ENCODE results near the gene STXBP2. TPM values are rescaled to one million over a fixed set of nuclear protein-coding genes. Genes with fewer than 3 reads are reported as not detected.
"Not testable (repeated sequence)": the region's sequence is repeated elsewhere in the genome, so short reads cannot be mapped to it uniquely, and the experiment has no call there.

STXBP2 gene
- polyA plus RNA-seq, 1 donor: 146 TPM

GRCh38 chr19:7643031-7643415, 6.1 kb downstream of the STXBP2 start:
- H3K4me3 ChIP-seq (ENCODE audit: low read length): no peak overlapping the region
- WGBS (ENCODE audit: insufficient coverage, low lambda C conversion rate): no CpG with 5 or more reads among the region's 8 CpGs
- H3K36me3 ChIP-seq (ENCODE audit: control insufficient read depth, insufficient read depth, low read length): peaks cover 32% of the 10 kb centered on the region
- no peak for DNase-seq
- no peaks in the 10 kb centered on the region for H3K9me3 ChIP-seq (ENCODE audit: control insufficient read depth, low read depth, low read length)
- H3K27ac ChIP-seq (ENCODE audit: low read length): no peak overlapping the region
- H3K27me3 ChIP-seq (ENCODE audit: control insufficient read depth, insufficient read depth, low read length): no peaks in the 10 kb centered on the region
- H3K4me1 ChIP-seq (ENCODE audit: control insufficient read depth, insufficient read depth, low read length): peaks cover 3% of the 10 kb centered on the region

- H3K27me3 ChIP-seq (ENCODE audit: control insufficient read depth, insufficient read depth, low read length); H3K4me3 ChIP-seq (ENCODE audit: low read length); H3K9me3 ChIP-seq (ENCODE audit: control insufficient read depth, low read depth, low read length); H3K27ac ChIP-seq (ENCODE audit: low read length); H3K4me1 ChIP-seq (ENCODE audit: control insufficient read depth, insufficient read depth, low read length): not testable (repeated sequence)
- DNase-seq: peak in 1 of 2 donors; percentile 35
- H3K36me3 ChIP-seq (ENCODE audit: control insufficient read depth, insufficient read depth, low read length): peaks cover 28% of the 10 kb centered on the region
- WGBS (ENCODE audit: insufficient coverage, low lambda C conversion rate): no CpG with 5 or more reads among the region's 10 CpGs
These were observed 7.0 kb downstream of the STXBP2 start for GRCh38 chr19:7643629-7644549.

GRCh38 chr19:7644550-7644877, 7.6 kb downstream of the STXBP2 start:
- H3K27ac ChIP-seq (ENCODE audit: low read length): no peak overlapping the region
- H3K36me3 ChIP-seq (ENCODE audit: control insufficient read depth, insufficient read depth, low read length): peaks cover 25% of the 10 kb centered on the region
- WGBS (ENCODE audit: insufficient coverage, low lambda C conversion rate): no CpG with 5 or more reads among the region's 20 CpGs
- no peaks in the 10 kb centered on the region for H3K9me3 ChIP-seq (ENCODE audit: control insufficient read depth, low read depth, low read length)
- no peak for DNase-seq
- H3K27me3 ChIP-seq (ENCODE audit: control insufficient read depth, insufficient read depth, low read length): no peaks in the 10 kb centered on the region
- H3K4me3 ChIP-seq (ENCODE audit: low read length): no peak overlapping the region
- no peaks in the 10 kb centered on the region for H3K4me1 ChIP-seq (ENCODE audit: control insufficient read depth, insufficient read depth, low read length)

GRCh38 chr19:7645163-7645562, 8.3 kb downstream of the STXBP2 start:
- no peaks in the 10 kb centered on the region for H3K9me3 ChIP-seq (ENCODE audit: control insufficient read depth, low read depth, low read length)
- DNase-seq: no peak
- no CpG with 5 or more reads among the region's 14 CpGs for WGBS (ENCODE audit: insufficient coverage, low lambda C conversion rate)
- no peaks in the 10 kb centered on the region for H3K4me1 ChIP-seq (ENCODE audit: control insufficient read depth, insufficient read depth, low read length)
- no peaks in the 10 kb centered on the region for H3K27me3 ChIP-seq (ENCODE audit: control insufficient read depth, insufficient read depth, low read length)
- no peak overlapping the region for H3K27ac ChIP-seq (ENCODE audit: low read length)
- H3K4me3 ChIP-seq (ENCODE audit: low read length): no peak overlapping the region
- H3K36me3 ChIP-seq (ENCODE audit: control insufficient read depth, insufficient read depth, low read length): peaks cover 23% of the 10 kb centered on the region

GRCh38 chr19:7645656-7646425, 8.9 kb downstream of the STXBP2 start:
- WGBS (ENCODE audit: insufficient coverage, low lambda C conversion rate): 76% methylated on average over 7 of the region's 20 CpGs

GRCh38 chr19:7646426-7646700, 9.5 kb downstream of the STXBP2 start:
- no peak overlapping the region for H3K27ac ChIP-seq (ENCODE audit: low read length)
- no peaks in the 10 kb centered on the region for H3K4me1 ChIP-seq (ENCODE audit: control insufficient read depth, insufficient read depth, low read length)
- WGBS (ENCODE audit: insufficient coverage, low lambda C conversion rate): no CpG with 5 or more reads among the region's 8 CpGs
- DNase-seq: no peak
- peaks cover 22% of the 10 kb centered on the region for H3K36me3 ChIP-seq (ENCODE audit: control insufficient read depth, insufficient read depth, low read length)
- no peak overlapping the region for H3K4me3 ChIP-seq (ENCODE audit: low read length)
- H3K9me3 ChIP-seq (ENCODE audit: control insufficient read depth, low read depth, low read length): no peaks in the 10 kb centered on the region
- peaks cover 5% of the 10 kb centered on the region for H3K27me3 ChIP-seq (ENCODE audit: control insufficient read depth, insufficient read depth, low read length)

More at GRCh38 chr19:7645656-7646425, 8.9 kb downstream of the STXBP2 start:
- no peak for DNase-seq
- Histone ChIP-seq H3K4me3 (ENCODE audit: low read length) (no peak overlapping the region), H3K36me3 (ENCODE audit: control insufficient read depth, insufficient read depth, low read length) (peaks cover 23% of the 10 kb centered on the region), H3K27ac (ENCODE audit: low read length) (no peak overlapping the region), H3K9me3 (ENCODE audit: control insufficient read depth, low read depth, low read length) (no peaks in the 10 kb centered on the region), H3K27me3 (ENCODE audit: control insufficient read depth, insufficient read depth, low read length) (no peaks in the 10 kb centered on the region), H3K4me1 (ENCODE audit: control insufficient read depth, insufficient read depth, low read length) (no peaks in the 10 kb centered on the region)

GRCh38 chr19:7647156-7647555, 10.2 kb downstream of the STXBP2 start:
- H3K27ac ChIP-seq (ENCODE audit: low read length): no peak overlapping the region

GRCh38 chr19:7648265-7649014, 11.5 kb downstream of the STXBP2 start:
- DNase-seq: no peak
- Histone ChIP-seq H3K27ac (ENCODE audit: low read length) (no peak overlapping the region), H3K36me3 (ENCODE audit: control insufficient read depth, insufficient read depth, low read length) (peaks cover 16% of the 10 kb centered on the region), H3K4me3 (ENCODE audit: low read length) (no peak overlapping the region), H3K9me3 (ENCODE audit: control insufficient read depth, low read depth, low read length) (no peaks in the 10 kb centered on the region), H3K27me3 (ENCODE audit: control insufficient read depth, insufficient read depth, low read length) (peaks cover 5% of the 10 kb centered on the region), H3K4me1 (ENCODE audit: control insufficient read depth, insufficient read depth, low read length) (no peaks in the 10 kb centered on the region)
- no CpG with 5 or more reads among the region's 15 CpGs for WGBS (ENCODE audit: insufficient coverage, low lambda C conversion rate)

More at GRCh38 chr19:7647156-7647555, 10.2 kb downstream of the STXBP2 start:
- Histone ChIP-seq H3K9me3 (ENCODE audit: control insufficient read depth, low read depth, low read length) (no peaks in the 10 kb centered on the region), H3K4me1 (ENCODE audit: control insufficient read depth, insufficient read depth, low read length) (no peaks in the 10 kb centered on the region), H3K4me3 (ENCODE audit: low read length) (no peak overlapping the region), H3K36me3 (ENCODE audit: control insufficient read depth, insufficient read depth, low read length) (peaks cover 21% of the 10 kb centered on the region), H3K27me3 (ENCODE audit: control insufficient read depth, insufficient read depth, low read length) (peaks cover 5% of the 10 kb centered on the region)
- DNase-seq: no peak
- WGBS (ENCODE audit: insufficient coverage, low lambda C conversion rate): no CpG with 5 or more reads among the region's 26 CpGs

- no peak for DNase-seq
- no CpG with 5 or more reads among the region's 2 CpGs for WGBS (ENCODE audit: insufficient coverage, low lambda C conversion rate)
- peaks cover 11% of the 10 kb centered on the region for H3K36me3 ChIP-seq (ENCODE audit: control insufficient read depth, insufficient read depth, low read length)
- no peaks in the 10 kb centered on the region for H3K4me1 ChIP-seq (ENCODE audit: control insufficient read depth, insufficient read depth, low read length)
- no peaks in the 10 kb centered on the region for H3K9me3 ChIP-seq (ENCODE audit: control insufficient read depth, low read depth, low read length)
- no peak overlapping the region for H3K4me3 ChIP-seq (ENCODE audit: low read length)
- peaks cover 5% of the 10 kb centered on the region for H3K27me3 ChIP-seq (ENCODE audit: control insufficient read depth, insufficient read depth, low read length)
- no peak overlapping the region for H3K27ac ChIP-seq (ENCODE audit: low read length)
These were observed 13.2 kb downstream of the STXBP2 start for GRCh38 chr19:7650148-7650547.

- H3K4me1 ChIP-seq (ENCODE audit: control insufficient read depth, insufficient read depth, low read length): no peaks in the 10 kb centered on the region
- H3K27me3 ChIP-seq (ENCODE audit: control insufficient read depth, insufficient read depth, low read length): peaks cover 5% of the 10 kb centered on the region
- H3K27ac ChIP-seq (ENCODE audit: low read length): no peak overlapping the region
- H3K4me3 ChIP-seq (ENCODE audit: low read length): no peak overlapping the region
- no peaks in the 10 kb centered on the region for H3K9me3 ChIP-seq (ENCODE audit: control insufficient read depth, low read depth, low read length)
- no CpG with 5 or more reads among the region's 28 CpGs for whole genome bisulfite sequencing (ENCODE audit: insufficient coverage, low lambda C conversion rate)
- DNase-seq: peak; percentile 77 to 81
- peaks cover 3% of the 10 kb centered on the region for H3K36me3 ChIP-seq (ENCODE audit: control insufficient read depth, insufficient read depth, low read length)
These were observed 15.2 kb downstream of the STXBP2 start for GRCh38 chr19:7652061-7652641.

Measured in large intestine (tissue), 3 donors.